GM10248 (cell line): ENCODE measurements around the gene CD40LG.

Source experiments
- CTCF ChIA-PET: fragments of 300-600 bp; sonication (Branson Sonifier 250); formaldehyde crosslinking; extraction: SDS; loops from one replicate; lab custom pipeline; 2021; ENCODE audit warnings: antibody characterized with exemption; lab: Yijun Ruan, JAX
- POLR2A ChIA-PET: fragments of 350-650 bp; sonication (Branson Sonifier 250); formaldehyde crosslinking; extraction: SDS; loops from one replicate; lab custom pipeline; 2020; ENCODE audit warnings: antibody characterized with exemption; lab: Yijun Ruan, JAX
- DNase-seq: peaks from one replicate; pipeline ENCODE4 v3.0.0; 2012; ENCODE audit errors: extremely low spot score
- CTCF ChIP-seq: IDR thresholded peaks from 2 replicates; pipeline ENCODE4 v1.5.1; 2012; ENCODE audit warnings: mild to moderate bottlenecking, low read depth; ENCODE audit errors: extremely low read depth, missing control alignments, control extremely low read depth

Gene CD40LG

GRCh38 chrX:136636121-136636520 lies 11.8 kb upstream of the CD40LG start:
- ChIA-PET POLR2A (no interaction called here), CTCF (no interaction called here)
- no peak for TF ChIP-seq CTCF
- no peak for DNase-seq

- no peak for DNase-seq
- CTCF ChIA-PET, result no interaction called here
- no peak for TF ChIP-seq CTCF
- POLR2A ChIA-PET, result no interaction called here
Measured at GRCh38 chrX:136639506-136640176, 8.3 kb upstream of the CD40LG start.

DNA sequence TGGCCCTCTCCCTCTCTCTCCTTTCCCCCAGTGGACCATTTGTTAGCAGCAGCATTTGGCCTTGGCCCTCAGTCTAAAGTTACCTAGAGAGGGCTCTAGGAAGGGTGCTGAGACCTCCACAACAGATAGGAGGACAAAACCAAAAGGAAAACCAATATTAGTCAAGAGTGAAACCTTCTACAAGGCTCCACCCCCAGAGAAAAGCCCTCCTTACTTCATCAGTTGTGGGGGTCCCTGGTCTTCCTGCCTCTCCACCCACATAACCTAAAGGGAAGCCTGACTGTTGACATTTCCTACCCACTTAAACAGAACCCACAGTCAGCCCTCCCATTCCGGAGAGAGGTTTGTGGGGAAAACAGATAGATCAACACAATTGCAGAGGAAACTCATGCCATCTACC lies 4.7 kb upstream of the CD40LG start:
- POLR2A ChIA-PET, result no interaction called here
- CTCF ChIA-PET, result no interaction called here
- no peak for TF ChIP-seq CTCF
- DNase-seq, result no peak

DNA sequence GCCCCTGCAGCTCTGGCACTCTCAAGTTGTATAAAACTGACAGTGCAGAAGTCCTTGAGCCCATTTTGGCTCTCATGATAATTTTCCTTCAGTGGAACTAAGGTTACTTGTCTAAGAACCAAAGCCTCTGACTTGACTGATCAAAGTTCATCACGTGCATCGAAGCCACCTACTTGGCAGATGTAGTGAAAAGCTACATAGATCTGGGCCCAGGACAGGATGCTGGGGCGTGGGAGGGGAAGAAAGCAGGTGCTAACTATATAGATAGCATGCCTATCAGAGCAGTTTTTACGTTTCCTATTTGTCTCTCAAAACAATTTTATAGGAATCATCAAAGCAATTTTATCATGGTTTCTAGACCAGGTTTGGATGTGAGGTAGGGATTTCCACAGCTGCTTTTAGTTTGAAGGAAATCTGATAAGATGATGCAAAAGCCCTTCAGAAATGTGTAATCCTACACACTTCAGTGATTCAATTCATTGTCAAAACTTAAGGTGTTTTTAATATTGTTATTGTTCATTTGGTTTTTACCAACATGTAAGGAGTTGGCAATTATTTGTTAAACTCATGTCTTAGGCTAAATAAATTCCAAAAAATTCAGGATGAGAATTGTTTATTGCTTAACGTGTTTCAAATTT lies 1.2 kb upstream of the CD40LG start:
- no peak for TF ChIP-seq CTCF
- no peak for DNase-seq
- ChIA-PET POLR2A (no interaction called here), CTCF (no interaction called here)

DNA sequence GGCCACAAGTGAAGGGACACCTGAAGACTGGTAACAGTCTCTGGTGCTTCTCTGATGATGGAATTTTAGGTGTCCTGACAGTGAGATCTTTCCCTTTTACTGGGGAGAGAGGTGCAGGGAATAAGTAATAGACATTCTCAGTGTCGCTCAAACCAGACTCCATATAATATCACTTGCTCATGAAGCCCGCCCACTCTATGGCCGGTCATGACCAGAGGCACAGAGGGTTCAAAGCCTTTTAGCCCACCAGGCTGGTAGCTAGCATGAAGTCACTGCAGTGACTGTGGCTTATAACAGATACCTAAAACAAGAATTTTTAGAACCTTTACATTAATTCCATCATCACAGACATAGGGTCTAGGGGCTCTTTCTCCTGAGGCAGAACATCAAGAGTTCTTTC lies 2.9 kb downstream of the CD40LG start:
- TF ChIP-seq CTCF, result no peak
- CTCF ChIA-PET, result no interaction called here
- POLR2A ChIA-PET, result no interaction called here
- DNase-seq, result no peak

- DNase-seq, result no peak
- TF ChIP-seq CTCF, result no peak
- POLR2A ChIA-PET, result no interaction called here
- CTCF ChIA-PET, result no interaction called here
Measured at GRCh38 chrX:136652822-136653723, 5.1 kb downstream of the CD40LG start.
